ENCODE measurements around the gene ODC1.

- no peak for TF ChIP-seq CTCF (IDR thresholded peaks at IDR 0.05)
- no peak for TF ChIP-seq POLR2A (IDR thresholded peaks at IDR 0.05)
Measured at GRCh38 chr2:10402062-10402585, 46.0 kb downstream of the ODC1 start.
